IPS-11a (cell line): ENCODE data around the gene ILKAP.
A peak's percentile ranks its signal among the peaks of the same experiment; 100 is the strongest.
"Not testable (repeated sequence)": the region's sequence is repeated elsewhere in the genome, so short reads cannot be mapped to it uniquely, and the experiment has no call there.

Experiments used
- H3K4me3 ChIP-seq: one replicate; pipeline ENCODE4 v1.5.1; 2013; ENCODE audit warnings: low read depth, low read length, control low read depth

Gene ILKAP

DNA sequence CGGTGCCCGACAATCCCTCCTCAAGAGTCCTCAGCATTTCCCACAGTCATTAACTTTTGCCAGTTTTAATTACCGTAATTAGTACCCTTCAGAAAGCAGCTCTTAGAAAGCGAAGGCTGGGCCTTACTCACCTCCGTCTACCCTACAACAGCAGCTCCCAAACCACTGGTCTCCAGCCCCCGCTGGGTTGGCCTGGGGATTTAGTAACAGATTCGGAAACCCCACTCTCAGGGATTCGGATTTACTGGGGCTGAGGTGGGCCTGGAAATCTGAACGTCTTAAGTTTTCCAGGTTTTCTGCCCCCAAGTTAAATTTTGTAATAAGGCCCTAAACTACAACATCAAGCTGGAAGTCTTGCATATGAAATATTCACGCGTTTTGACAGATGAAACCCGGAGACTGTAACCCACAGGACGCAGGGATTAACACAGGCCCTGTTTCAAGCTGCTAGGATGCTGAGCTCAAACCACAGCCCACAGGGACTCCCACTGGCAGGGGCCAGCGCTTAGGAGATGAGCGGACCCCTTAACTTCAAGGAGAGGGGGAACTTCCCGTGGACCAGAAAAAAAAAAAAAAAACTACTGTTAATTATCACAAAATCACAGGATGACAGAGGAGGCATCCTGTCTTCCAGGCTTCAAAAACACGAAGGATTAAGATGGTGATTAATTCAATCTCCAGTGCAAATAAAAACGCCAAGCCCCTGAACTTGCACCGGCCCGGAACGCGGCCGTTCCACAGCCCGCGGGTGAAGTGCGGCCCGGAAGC lies 985 bp downstream of the ILKAP start:
- peak overlapping the region; percentile 82 for H3K4me3 ChIP-seq

DNA sequence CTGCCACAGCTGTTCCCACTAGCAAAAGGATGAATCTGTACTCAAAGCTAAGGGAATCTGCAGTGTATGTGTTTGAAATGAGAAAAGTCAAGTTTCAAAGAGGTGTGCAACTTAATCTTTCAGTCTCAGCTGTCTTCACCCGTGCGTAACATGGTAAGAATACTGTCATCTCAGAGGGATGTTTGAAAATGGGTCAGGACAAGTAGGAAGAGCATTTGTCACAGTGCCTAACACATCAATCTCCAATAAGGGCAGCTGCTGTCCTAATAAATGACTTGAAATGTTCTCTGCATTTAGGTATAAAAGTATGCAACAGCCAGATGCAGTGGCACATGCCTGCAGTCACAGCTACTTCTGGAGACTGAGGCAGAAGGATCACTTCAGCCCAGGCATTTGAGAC lies 13.1 kb downstream of the ILKAP start:
- no peak overlapping the region for H3K4me3 ChIP-seq

DNA sequence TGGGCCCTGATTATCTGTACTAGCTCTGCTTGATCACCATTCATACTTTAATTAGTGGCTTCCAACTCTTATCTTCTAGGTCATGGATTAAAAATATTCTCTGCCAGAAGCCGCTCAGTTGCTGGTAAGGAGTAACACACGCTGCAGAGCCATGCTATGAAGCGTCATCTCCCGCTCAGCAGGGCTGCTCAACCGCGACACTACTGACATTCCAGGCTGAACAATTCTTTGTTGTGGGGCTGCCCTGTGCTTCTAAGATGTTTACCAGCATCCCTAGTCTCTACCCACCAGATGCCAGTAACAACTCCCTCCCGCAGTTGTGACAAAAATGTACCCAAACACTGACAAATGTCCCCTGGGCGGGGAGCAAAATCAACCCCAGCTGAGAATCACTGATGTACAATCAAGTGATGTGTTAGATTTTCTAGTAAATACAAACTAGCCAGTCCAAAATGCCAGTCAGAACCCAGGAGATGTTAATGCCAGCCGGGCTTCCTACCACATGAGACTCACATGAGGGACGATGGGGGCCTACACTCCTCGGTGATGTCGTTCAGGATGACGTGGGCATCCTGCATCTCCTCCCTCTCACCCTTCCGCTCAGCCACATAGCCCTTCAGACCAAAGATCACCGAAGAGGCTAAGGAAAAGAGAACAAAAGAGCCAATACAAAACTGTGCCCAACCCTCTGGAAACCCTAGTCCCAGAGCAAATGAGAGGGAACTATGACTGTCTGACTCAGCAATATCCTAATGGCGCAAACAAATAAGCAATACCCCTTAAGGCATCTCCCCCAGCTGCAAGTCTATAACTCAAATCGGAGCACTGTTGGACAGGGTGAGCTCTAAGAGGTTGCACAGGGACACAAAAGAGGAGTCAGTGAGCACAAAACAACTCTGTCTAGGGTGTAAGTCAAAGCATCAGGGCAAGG lies 15.6 kb downstream of the ILKAP start:
- H3K4me3 ChIP-seq, result no peak overlapping the region

DNA sequence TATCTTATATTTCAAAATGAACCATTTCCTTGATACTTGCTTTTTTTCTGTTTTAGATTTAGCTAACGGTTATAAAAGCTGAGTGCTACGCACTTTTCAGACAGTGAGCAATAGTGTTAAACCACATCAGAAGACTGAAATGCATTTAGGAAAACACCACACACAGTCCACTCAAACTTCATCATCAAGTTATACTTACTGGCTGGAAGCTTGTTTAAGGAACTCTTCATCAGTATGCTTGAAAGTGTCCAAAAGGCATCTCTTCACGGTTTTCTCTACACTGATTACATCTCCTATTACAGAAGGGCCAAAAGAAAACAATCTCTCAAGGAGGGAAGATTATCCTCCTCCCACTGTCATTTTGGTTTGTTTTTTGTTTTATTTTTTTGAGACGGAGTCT lies 19.7 kb downstream of the ILKAP start:
- H3K4me3 ChIP-seq, result no peak overlapping the region

DNA sequence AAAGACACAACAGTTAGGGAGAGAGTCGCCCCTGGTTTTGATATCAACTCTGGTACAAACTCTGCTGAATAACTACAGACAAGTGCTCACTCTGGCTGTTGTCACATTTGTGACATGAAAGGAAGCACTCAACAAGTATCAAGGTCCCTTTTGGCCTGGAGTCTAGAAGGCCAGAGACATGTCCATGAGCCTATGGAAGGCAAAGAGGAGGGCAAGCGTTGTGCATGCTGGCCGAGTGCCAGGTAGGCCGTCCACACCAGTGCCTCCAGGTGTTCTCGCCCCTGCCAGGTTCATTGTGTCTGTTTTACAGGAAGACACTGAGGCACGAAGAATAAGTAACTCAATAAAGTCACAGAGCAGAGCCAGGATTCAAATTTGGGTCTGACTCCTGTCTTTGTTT lies 21.1 kb downstream of the ILKAP start:
- no peak overlapping the region for H3K4me3 ChIP-seq

DNA sequence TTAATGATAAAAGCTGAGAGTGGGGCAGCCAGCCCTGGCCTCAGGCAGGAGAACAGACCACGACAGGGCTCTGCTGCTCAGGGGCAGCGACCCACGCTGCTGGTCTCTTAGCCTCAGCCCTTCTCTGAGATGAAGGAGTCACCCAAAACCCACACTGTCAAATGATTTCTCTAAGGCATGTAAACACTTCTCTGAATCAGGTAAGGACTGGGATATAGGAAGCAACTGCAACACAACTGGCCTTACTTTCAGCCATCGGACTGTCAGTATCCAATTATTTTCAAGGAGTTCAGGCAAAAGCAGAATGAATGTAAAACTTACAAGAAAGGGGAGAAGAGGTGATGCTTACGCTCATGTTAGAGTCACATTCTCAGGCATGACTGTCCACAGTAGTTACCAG lies 22.9 kb downstream of the ILKAP start:
- H3K4me3 ChIP-seq, result no peak overlapping the region

DNA sequence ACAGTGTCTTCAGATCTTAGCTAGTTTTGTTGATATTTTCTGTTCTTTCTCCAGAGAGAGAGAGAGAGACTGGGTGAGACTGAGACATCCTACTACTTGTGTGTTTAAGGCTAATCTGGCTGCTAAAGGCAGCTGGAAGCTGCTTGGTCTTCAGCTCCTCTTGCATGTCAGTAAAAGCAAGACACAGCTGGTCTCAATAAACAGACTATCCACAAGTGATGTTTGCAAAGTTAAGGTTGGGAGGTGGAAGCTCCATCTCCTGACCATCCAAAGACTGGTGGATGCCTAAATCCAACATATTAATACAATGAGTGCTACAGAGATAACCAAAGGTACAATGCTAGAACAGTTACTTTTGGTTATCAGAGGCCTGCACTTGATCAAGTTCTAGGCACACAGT lies 26.9 kb downstream of the ILKAP start:
- no peak overlapping the region for H3K4me3 ChIP-seq

DNA sequence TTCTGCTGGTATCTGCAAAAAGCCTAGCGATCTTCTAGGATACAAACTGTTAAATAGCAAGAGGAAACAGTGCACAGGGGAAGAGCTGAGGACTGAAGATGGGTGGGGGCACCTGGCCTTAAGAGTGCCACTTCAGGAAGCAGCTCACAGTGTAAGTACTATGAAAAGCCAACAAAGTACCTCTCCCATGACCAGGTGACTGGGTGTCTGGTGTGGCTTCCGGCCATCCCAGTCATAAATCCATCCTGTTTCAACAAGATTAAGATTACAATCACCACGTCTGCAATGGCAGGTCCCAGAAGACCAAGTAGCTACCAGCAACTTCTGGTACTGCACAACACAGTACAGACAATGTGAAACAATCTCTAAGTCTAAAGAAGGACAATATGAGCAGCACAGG lies 28.8 kb downstream of the ILKAP start:
- H3K4me3 ChIP-seq, result no peak overlapping the region

DNA sequence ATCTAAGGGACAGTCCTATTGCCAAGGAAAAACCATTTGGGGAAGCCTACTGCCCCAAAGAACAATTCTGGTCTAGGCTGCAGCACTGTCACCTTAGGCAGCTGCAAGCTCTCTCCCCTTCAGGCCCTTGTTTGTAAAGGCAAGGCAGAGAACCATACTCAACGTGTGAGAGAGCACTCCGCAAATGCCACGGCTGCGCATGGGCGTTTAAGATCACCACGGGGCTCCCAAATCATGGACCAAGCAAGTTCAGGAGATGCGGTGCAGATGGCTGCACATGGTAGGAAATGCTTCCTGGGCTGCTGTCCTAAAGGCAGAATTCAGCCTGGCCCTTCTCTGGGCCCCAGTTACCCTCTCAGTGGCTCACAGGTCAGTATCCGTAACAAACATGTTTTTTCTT lies 29.2 kb downstream of the ILKAP start:
- H3K4me3 ChIP-seq, result no peak overlapping the region

DNA sequence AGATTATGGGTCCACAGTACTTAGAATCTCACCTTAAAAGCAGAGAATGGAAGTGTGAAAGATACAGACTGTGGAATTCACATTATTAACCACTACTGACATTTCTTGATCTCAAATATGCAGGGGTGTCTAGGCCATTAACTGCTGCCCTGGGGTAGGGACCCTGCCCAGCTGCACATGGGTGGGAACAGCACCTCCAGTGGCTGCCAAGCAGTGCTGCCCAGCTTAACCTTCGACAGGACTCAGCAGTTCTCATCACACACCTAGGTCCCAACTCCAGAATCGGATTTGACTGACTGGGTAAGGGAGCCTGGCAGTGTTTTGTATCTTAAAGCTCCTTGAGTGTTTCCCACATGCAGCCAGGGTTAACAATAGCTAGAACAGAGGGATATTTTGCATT lies 29.8 kb downstream of the ILKAP start:
- no peak overlapping the region for H3K4me3 ChIP-seq

DNA sequence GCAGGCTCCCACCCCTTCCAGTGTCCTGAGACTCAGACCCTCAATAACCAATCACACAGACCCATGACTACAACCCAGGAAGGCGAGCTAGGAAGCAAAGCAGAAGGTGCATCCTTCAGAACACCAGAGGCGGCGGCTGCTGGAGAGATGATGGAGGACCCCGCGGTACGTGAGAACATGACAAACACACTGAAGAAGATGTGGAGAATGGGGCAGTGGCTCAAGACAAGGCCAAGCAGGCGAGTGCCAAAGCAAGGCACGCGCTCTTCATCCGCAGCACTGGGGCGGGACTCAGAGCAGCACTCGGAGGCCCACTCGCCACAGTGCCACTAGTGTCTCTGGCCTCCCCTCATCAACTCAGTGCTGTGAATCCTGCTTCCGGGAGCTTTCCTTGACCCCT lies 31.1 kb downstream of the ILKAP start:
- H3K4me3 ChIP-seq, result no peak overlapping the region

DNA sequence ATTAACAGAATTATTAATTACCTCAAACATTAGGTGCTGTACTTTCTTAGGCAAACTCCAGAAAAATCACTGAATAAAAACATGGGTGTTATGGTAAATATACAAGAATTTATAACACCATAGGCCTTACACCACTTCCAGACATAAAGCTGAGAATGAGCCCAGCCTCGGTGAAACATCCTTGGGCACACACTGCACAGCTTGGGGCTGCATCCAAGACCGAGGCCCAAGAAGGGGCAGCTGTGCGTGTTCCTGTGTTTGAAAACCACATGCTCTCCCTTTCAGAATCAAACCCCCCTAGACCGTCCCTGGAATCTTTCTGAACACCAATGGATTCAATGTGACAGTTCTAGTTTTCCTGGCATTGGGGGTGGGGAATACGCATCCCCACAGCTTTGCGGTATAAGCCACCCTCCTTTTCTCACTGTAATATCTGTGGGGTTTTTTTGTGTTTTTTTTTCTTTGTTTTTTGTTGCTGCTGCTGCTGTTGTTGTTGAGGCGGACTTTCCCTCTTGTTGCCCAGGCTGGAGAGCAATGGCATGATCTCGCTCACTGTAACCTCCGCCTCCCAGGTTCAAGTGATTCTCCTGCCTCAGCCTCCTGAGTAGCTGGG lies 31.8 kb downstream of the ILKAP start:
- no peak overlapping the region for H3K4me3 ChIP-seq

DNA sequence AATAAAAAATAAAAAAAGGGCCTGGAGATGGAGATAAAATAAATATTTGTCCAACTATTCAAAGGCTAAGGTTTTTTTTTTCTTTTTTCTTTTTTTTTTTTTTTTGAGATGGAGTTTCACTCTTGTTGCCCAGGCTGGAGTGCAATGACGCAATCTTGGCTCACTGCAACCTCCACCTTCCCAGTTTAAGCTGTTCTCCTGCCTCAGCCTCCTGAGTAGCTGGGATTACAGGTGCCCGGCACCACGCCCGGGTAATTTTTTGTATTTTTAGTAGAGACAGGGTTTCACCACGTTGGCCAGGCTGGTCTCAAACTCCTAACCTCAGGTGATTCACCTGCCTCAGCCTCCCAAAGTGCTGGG lies 32.4 kb downstream of the ILKAP start:
- H3K4me3 ChIP-seq, result not testable (repeated sequence)

DNA sequence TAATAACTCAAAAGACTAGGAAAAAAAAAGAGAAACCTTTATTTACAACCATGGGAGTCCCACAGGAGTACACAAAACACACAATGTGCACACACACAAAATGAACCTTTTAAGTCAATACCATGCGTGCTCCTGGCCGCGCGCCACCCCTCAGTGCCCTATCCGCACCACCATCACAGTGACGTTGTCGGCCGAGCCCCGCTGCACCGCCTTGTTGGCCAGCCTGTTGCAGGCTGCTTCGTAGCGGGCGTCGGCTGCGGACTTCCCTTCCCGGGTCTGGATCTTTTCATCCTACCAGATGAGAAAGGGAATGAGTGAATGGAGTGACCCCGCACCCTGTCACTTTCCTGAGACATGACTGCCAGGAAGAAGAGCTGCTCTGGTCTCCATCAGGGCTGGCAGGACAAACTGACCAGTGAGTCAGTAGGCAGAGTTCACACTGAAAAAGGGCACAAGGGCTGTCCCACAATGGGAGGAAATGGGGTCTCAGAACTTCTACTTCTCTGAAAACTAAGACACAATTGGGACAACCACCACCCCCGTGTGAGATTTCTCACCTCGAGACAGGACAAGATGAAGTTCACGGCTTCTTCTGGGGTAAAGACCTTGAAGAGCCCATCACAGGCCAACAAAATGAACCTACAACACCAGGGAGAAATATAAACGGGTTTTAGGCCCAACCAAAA lies 33.0 kb downstream of the ILKAP start:
- no peak overlapping the region for H3K4me3 ChIP-seq

DNA sequence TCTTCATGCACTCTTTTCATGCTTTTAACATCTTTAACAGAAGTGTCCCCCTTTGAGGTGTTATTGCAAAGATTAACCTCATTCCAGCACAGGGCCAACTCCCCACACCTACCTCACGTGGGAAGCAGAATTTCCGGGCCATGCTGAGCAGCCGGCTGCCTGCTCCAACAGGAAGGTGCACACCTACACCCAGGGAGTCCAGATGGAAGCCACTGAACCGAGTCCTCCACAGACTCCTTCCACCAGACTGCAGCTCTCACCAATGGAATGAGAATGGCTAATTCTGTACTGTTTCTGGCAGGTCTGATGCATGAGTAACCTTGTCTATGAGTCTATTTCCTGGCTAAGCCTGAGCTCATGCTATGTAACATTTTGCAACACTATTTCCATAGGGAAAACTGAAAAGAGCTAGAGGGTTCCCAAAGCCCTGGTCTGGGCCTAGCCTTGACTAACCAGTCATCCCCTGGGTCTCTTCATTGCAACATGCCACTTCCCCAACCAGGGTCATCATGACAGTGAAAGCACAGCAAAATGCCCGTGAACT lies 33.7 kb downstream of the ILKAP start:
- no peak overlapping the region for H3K4me3 ChIP-seq

DNA sequence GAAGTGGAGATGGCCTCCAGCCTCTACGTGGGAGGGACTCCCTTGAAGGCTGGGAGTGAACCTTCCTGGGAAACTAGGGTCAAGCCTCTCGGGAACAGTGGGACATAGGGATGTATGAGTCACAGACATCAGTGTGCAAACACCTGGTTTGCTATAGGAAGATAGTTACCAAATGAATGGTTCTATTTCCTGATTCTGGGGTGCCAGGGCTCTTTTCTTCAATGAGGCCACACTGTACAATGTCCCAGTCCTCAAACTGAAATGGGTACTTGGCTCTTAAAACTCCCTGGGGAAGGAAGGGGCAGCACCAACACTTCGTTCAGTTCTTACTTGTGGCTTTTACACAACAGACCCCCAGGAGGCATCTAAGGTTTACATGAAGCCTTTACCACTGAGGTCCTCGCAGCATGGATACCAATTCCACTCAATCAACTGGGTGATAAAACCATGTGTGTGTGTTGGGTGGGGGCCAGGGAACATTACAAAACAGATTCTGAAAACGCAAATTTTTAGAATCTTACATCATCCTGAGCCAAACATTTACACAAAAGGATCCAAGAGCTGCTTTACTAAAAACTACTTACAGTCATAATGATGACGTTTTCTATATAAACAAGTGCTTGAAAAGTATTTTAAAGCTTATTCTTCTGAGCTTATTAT lies 34.3 kb downstream of the ILKAP start:
- H3K4me3 ChIP-seq, result no peak overlapping the region

DNA sequence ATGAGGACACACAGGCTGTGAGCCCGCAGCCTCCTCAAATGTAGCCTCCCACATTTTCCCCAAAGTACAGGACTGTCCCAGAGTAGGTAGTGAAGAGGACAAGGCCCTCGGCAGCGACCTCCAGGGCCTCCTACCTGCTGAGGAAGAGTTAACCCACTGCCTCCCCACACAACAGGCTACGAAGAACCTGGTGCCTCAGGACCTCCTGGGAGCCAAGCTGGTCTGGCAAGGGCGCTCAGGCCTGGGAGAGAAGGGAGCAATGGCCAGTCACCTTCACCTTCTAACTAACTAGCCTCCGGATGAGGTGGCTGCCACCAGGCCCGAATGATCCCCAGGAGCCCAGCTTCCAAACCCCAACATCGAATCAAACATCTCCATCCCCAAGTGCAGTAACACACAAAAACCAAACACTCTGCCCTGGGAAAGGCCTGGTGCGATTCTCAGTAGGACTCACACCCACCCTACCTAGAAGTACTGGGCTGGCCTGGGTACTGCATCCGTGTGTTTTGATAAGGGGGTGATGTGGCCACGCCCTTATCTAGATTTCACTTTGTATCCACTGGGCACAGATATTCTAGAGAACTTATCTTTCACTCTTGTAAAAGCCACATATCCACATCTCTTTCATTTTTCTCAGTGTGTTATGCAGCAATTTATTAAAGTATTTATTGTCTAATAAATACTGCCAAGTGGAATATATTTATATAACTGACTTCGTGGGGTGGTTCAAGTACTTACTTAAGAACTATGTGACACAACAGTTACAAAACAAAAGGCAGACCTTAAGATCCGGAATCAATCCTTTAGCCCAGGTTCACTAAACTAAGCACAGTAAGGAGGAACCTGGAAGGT lies 35.1 kb downstream of the ILKAP start:
- H3K4me3 ChIP-seq, result no peak overlapping the region

DNA sequence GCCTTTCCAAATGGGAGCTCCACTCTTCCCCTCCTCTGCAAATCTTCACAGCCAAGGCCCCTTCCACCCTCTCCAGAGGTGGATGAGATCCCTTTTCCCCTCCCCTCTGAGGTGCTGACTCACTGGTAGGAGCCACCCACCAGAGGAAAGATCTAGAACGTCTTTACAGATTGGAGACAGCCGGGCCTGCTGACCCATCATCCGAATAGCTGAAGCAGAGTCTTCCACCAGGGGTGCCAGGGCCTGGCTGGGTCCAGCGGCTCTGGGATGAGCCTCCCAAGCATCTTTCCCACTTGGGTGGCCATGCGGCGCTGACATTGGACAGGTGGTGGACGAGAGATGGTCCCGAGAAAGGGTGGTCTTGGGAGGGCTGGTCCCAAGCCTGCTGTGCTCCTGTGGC lies 35.7 kb downstream of the ILKAP start:
- no peak overlapping the region for H3K4me3 ChIP-seq

DNA sequence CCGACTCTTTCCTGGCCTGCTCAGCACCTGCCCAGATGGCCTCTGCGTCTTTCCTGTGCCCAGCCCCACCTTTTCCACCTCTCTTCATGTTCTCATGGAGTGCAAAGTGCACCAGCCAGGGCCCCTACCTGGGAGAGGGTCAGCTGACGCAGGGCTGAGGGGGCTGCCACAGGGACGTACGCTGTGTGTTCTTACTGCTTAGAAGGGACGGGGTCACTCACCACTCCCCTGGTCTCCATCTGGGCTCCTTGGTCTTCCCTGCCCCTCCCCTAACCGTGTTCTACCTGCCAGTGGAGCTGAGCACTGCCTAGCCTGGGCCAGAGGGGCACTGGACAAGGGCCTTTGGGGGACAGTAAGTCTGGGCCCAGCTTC lies 36.2 kb downstream of the ILKAP start:
- H3K4me3 ChIP-seq, result no peak overlapping the region
